Measurements from ENCODE around the gene TVP23C. TPM values are rescaled to one million over a fixed set of nuclear protein-coding genes. Genes with fewer than 3 reads are reported as not detected.

TVP23C gene
- total RNA-seq, 2 experiments from 2014 or later, result 6.5 to 20.3 TPM

DNA sequence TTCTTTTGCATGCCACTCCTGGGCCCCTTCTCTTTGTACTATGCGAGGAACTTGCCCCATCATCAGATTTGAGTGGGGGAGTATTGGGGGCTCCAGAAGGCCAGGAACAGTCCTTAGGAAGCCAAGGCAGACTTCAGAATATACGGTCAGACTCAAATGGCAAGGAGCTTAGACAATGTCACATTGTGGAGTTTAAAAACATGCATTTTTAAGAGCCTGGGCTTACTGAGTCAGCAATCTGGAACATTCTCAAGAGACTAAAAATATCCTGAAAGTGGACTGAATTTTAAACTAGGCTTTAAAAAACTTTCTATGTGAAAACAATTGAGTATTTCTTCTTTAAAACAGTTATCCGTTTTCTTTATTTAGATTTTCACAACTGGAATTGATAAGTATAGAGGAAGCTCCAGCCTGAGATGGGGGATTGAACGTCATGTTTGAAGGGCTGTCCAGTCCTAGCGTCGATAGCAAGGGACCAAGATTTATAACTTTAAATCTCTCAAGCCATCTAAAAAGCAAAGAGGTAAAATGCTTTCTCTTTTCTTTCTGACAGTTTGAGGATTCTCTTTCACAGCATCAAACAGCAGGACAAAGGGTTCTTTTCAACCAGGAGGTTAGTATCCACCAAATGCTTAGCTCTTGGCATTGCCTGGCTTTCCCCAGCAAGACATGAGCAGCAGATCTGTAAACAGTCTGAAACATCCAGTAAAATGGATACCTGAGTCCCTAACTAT is 50.1 kb downstream of the TVP23C start:
- no peaks in the 10 kb centered on the region for H4K20me1 ChIP-seq (ENCODE audit: insufficient read depth, low read length)
- ChIA-PET CTCF (ENCODE audit: unreplicated experiment) (no interaction called here), POLR2A (no interaction called here)
- H3K79me2 ChIP-seq (ENCODE audit: insufficient read depth, low read depth, low read length), result no peaks in the 10 kb centered on the region
- DNase-seq (ENCODE audit: low spot score), result no peak
- H3K9me3 ChIP-seq (ENCODE audit: low read length), result no peaks in the 10 kb centered on the region
- H3K4me3 ChIP-seq (ENCODE audit: low read depth, low read length, poor library complexity, severe bottlenecking), result no peak overlapping the region
- H3K9me2 ChIP-seq (ENCODE audit: insufficient read depth, low read length), result no peaks in the 10 kb centered on the region
- H3K27ac ChIP-seq (ENCODE audit: low read depth, low read length, poor library complexity, severe bottlenecking), result no peak overlapping the region
- no peak overlapping the region for H3K4me2 ChIP-seq (ENCODE audit: low read length)
- no peak overlapping the region for H2AFZ ChIP-seq (ENCODE audit: low read length)
- BruUV-seq (replicated peaks), result no TSS peak
- no peaks in the 10 kb centered on the region for H3K4me1 ChIP-seq (ENCODE audit: insufficient read depth, low read length, poor library complexity, severe bottlenecking)
- TF ChIP-seq, protein P1, sequence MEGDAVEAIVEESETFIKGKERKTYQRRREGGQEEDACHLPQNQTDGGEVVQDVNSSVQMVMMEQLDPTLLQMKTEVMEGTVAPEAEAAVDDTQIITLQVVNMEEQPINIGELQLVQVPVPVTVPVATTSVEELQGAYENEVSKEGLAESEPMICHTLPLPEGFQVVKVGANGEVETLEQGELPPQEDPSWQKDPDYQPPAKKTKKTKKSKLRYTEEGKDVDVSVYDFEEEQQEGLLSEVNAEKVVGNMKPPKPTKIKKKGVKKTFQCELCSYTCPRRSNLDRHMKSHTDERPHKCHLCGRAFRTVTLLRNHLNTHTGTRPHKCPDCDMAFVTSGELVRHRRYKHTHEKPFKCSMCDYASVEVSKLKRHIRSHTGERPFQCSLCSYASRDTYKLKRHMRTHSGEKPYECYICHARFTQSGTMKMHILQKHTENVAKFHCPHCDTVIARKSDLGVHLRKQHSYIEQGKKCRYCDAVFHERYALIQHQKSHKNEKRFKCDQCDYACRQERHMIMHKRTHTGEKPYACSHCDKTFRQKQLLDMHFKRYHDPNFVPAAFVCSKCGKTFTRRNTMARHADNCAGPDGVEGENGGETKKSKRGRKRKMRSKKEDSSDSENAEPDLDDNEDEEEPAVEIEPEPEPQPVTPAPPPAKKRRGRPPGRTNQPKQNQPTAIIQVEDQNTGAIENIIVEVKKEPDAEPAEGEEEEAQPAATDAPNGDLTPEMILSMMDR (conservative IDR thresholded peaks at IDR 0.05; ENCODE audit: low read length), result no peak
- TF ChIP-seq EZH2phosphoT487 (IDR thresholded peaks at IDR 0.05; ENCODE audit: borderline replicate concordance, low read depth, low read length), result no peak
- no peaks in the 10 kb centered on the region for H3K36me3 ChIP-seq (ENCODE audit: insufficient read depth, low read length)
- intact Hi-C loops (cut with micrococcal nuclease; ENCODE audit: unreplicated experiment), result no loop called here

DNA sequence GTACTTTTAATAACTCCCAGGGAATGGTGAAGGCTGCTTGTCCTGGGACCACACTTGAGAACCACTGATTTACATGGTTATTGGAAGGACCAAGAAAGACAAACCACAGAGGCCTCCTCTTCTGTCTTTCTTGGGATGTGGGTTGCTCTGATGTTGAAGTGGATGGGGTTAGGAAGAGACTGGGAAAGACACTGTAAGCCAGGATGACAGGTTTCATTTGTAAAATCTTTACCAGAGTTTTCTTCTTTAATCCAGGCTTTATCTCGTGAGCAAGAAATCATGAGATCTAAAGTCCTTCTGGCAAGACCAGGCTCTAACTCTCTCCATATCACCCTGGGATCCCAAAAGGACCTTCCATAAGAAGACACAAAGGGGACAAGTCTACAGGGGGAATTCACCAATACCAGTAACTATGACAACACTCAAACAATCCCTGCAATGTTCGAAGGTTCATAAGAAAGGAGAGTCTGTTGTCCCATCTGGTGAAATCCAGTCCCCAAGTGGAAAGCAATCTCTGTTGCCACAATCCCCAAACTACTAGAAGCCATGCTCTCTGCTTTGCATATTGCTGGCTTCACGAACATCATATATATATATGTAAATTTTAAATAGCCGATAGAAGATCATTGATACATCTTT is 51.1 kb downstream of the TVP23C start:
- no peak for DNase-seq (ENCODE audit: low spot score)
- H3K79me2 ChIP-seq (ENCODE audit: insufficient read depth, low read depth, low read length), result no peaks in the 10 kb centered on the region

More for the DNA sequence above, 51.1 kb downstream of the TVP23C start:
- Histone ChIP-seq H3K27ac (ENCODE audit: low read depth, low read length, poor library complexity, severe bottlenecking) (no peak overlapping the region), H3K4me1 (ENCODE audit: insufficient read depth, low read length, poor library complexity, severe bottlenecking) (no peaks in the 10 kb centered on the region), H3K4me3 (ENCODE audit: low read depth, low read length, poor library complexity, severe bottlenecking) (no peak overlapping the region), H3K36me3 (ENCODE audit: insufficient read depth, low read length) (no peaks in the 10 kb centered on the region), H2AFZ (ENCODE audit: low read length) (no peak overlapping the region), H3K9me3 (ENCODE audit: low read length) (no peaks in the 10 kb centered on the region), H3K4me2 (ENCODE audit: low read length) (no peak overlapping the region), H4K20me1 (ENCODE audit: insufficient read depth, low read length) (no peaks in the 10 kb centered on the region), H3K9me2 (ENCODE audit: insufficient read depth, low read length) (no peaks in the 10 kb centered on the region)
- CTCF ChIA-PET (ENCODE audit: unreplicated experiment), result no interaction called here
- intact Hi-C loops (cut with micrococcal nuclease; ENCODE audit: unreplicated experiment), result no loop called here
- POLR2A ChIA-PET, result no interaction called here
- TF ChIP-seq, protein P1 (conservative IDR thresholded peaks at IDR 0.05; ENCODE audit: low read length), result no peak
- TF ChIP-seq EZH2phosphoT487 (IDR thresholded peaks at IDR 0.05; ENCODE audit: borderline replicate concordance, low read depth, low read length), result no peak
- no TSS peak for BruUV-seq (replicated peaks)
